GM19351 (cell line): ENCODE data around the gene ZNRD2.
A peak's percentile ranks its signal among the peaks of the same experiment; 100 is the strongest.

Experiments used
- ATAC-seq: cut with Tn5 transposase; IDR thresholded peaks from one replicate; pipeline ENCODE4 v1.9.1; 2021; ENCODE audit warnings: mild to moderate bottlenecking, moderate library complexity; ENCODE audit not compliant: unreplicated experiment

ZNRD2 gene

GRCh38 chr11:65572356-65573051, 2.2 kb downstream of the ZNRD2 start, which contains the start of gene FAM89B:
FAM89B (plus strand) TSS chr11:65572538; CDS start chr11:65572670, 132 bp downstream.
- ATAC-seq, result no peak

- ATAC-seq, result no peak
Observed at GRCh38 chr11:65573391-65574079, 3.3 kb downstream of the ZNRD2 start.

GRCh38 chr11:65574109-65574810, 4.0 kb downstream of the ZNRD2 start:
- peak; percentile 31 for ATAC-seq

- no peak for ATAC-seq
Observed at GRCh38 chr11:65574811-65575567, 4.7 kb downstream of the ZNRD2 start.

- ATAC-seq, result peak; percentile 32
Observed at GRCh38 chr11:65575568-65576231, 5.4 kb downstream of the ZNRD2 start, which contains the start of gene EHBP1L1. EHBP1L1 (plus strand) TSS chr11:65576053; CDS start chr11:65576303, 250 bp downstream.

- ATAC-seq, result no peak
Observed at GRCh38 chr11:65576232-65576866, 6.1 kb downstream of the ZNRD2 start.

- ATAC-seq, result no peak
Observed at GRCh38 chr11:65576867-65577755, 6.8 kb downstream of the ZNRD2 start.

- ATAC-seq, result no peak
Observed at GRCh38 chr11:65577756-65578109, 7.5 kb downstream of the ZNRD2 start.

GRCh38 chr11:65578134-65578533, 7.9 kb downstream of the ZNRD2 start:
- no peak for ATAC-seq

- ATAC-seq, result no peak
Observed at GRCh38 chr11:65578667-65579066, 8.4 kb downstream of the ZNRD2 start.

- no peak for ATAC-seq
Observed at GRCh38 chr11:65579291-65579690, 9.0 kb downstream of the ZNRD2 start.

- ATAC-seq, result no peak
Observed at GRCh38 chr11:65580031-65580692, 9.9 kb downstream of the ZNRD2 start.

- no peak for ATAC-seq
Observed at GRCh38 chr11:65580756-65581155, 10.5 kb downstream of the ZNRD2 start.

GRCh38 chr11:65581928-65582327, 11.7 kb downstream of the ZNRD2 start:
- no peak for ATAC-seq

GRCh38 chr11:65583589-65583988, 13.3 kb downstream of the ZNRD2 start:
- ATAC-seq, result no peak

- ATAC-seq, result no peak
Observed at GRCh38 chr11:65584106-65584505, 13.8 kb downstream of the ZNRD2 start.

GRCh38 chr11:65584723-65585171, 14.5 kb downstream of the ZNRD2 start:
- ATAC-seq, result no peak
